HEK293 (cell line): ENCODE measurements around the gene COL6A2.

Source experiments
- CTCF ChIA-PET: fragments of 350-600 bp; formaldehyde crosslinking; extraction: SDS; loops from one replicate; lab custom pipeline; 2021; ENCODE audit warnings: antibody characterized with exemption; lab: Yijun Ruan, JAX
- POLR2A ChIA-PET: fragments of 300-600 bp; formaldehyde crosslinking; extraction: SDS; loops from one replicate; lab custom pipeline; 2020; ENCODE audit warnings: antibody characterized with exemption, inconsistent platforms; lab: Yijun Ruan, JAX
- H3K27ac ChIP-seq: fragments of 200-500 bp; sonication (Bioruptor generic); 2 replicates; pipeline ENCODE4 v1.5.1; 2014; ENCODE audit warnings: low read depth, low read length, control low read depth, inconsistent platforms; ENCODE audit errors: extremely low read depth
- H3K36me3 ChIP-seq, 2 experiments: fragments of 200-500 bp in 1 of 2; sonication (Bioruptor generic) in 1 of 2; 1 replicate in 1 of 2; 2 replicates in 1 of 2; pipeline ENCODE4 v1.5.1; 2014 to 2017; ENCODE audit warnings: inconsistent platforms in 2 of 2, low read length in 2 of 2; ENCODE audit not compliant: control insufficient read depth in 2 of 2, insufficient read depth in 1 of 2
- H3K4me1 ChIP-seq: fragments of 200-500 bp; sonication (Bioruptor generic); 2 replicates; pipeline ENCODE4 v1.5.1; 2014; ENCODE audit warnings: mild to moderate bottlenecking, low read length, inconsistent platforms; ENCODE audit not compliant: control insufficient read depth, insufficient read depth
- H3K4me3 ChIP-seq: 2 replicates; pipeline ENCODE4 v1.5.1; 2011; ENCODE audit warnings: low read depth, mild to moderate bottlenecking, control low read depth, low read length, moderate library complexity
- H3K9me3 ChIP-seq: fragments of 200-500 bp; sonication (Bioruptor generic); 2 replicates; pipeline ENCODE4 v1.5.1; 2014; ENCODE audit warnings: low read depth, low read length, inconsistent platforms; ENCODE audit not compliant: control insufficient read depth, insufficient read depth
- GLIS1 ChIP-seq: fragments of 450-650 bp; formaldehyde crosslinking; IDR thresholded peaks from 2 replicates; pipeline ENCODE4 v1.5.1; 2016; ENCODE audit warnings: missing biosample characterization, missing genetic modification characterization
- IKZF3 ChIP-seq: fragments of 450-650 bp; IDR thresholded peaks from 2 replicates; pipeline ENCODE4 v1.5.0; 2018; ENCODE audit warnings: missing biosample characterization, mild to moderate bottlenecking, missing genetic modification characterization, moderate library complexity
- INSM2 ChIP-seq: fragments of 450-650 bp; formaldehyde crosslinking; IDR thresholded peaks from 2 replicates; pipeline ENCODE4 v1.5.1; 2016; ENCODE audit warnings: missing biosample characterization, missing genetic modification characterization
- ZBTB48 ChIP-seq: fragments of 450-650 bp; formaldehyde crosslinking; IDR thresholded peaks from 2 replicates; pipeline ENCODE4 v1.5.1; 2016; ENCODE audit warnings: missing biosample characterization, missing genetic modification characterization
- ZIC2 ChIP-seq: fragments of 450-650 bp; formaldehyde crosslinking; IDR thresholded peaks from 2 replicates; pipeline ENCODE4 v1.5.1; 2016; ENCODE audit warnings: missing biosample characterization, missing genetic modification characterization
- ZNF133 ChIP-seq: fragments of 450-650 bp; formaldehyde crosslinking; IDR thresholded peaks from 2 replicates; pipeline ENCODE4 v1.5.1; 2016; ENCODE audit warnings: missing biosample characterization, missing genetic modification characterization
- ZNF148 ChIP-seq: fragments of 450-650 bp; formaldehyde crosslinking; IDR thresholded peaks from 2 replicates; pipeline ENCODE4 v1.5.0; 2017; ENCODE audit warnings: missing biosample characterization, missing genetic modification characterization, borderline replicate concordance
- ZNF155 ChIP-seq: fragments of 450-650 bp; formaldehyde crosslinking; IDR thresholded peaks from 2 replicates; pipeline ENCODE4 v1.5.1; 2016; ENCODE audit warnings: missing biosample characterization, missing genetic modification characterization
- ZNF174 ChIP-seq: fragments of 450-650 bp; formaldehyde crosslinking; IDR thresholded peaks from 2 replicates; pipeline ENCODE4 v1.5.0; 2017; ENCODE audit warnings: missing biosample characterization, mild to moderate bottlenecking, missing genetic modification characterization
- ZNF23 ChIP-seq: fragments of 450-650 bp; formaldehyde crosslinking; IDR thresholded peaks from 2 replicates; pipeline ENCODE4 v1.5.1; 2016; ENCODE audit warnings: missing biosample characterization, missing genetic modification characterization, borderline replicate concordance
- ZNF266 ChIP-seq: fragments of 450-650 bp; formaldehyde crosslinking; IDR thresholded peaks from 2 replicates; pipeline ENCODE4 v1.5.1; 2016; ENCODE audit warnings: missing biosample characterization, missing genetic modification characterization, low read depth
- ZNF37A ChIP-seq: fragments of 450-650 bp; IDR thresholded peaks from 2 replicates; pipeline ENCODE4 v1.5.1; 2018; ENCODE audit warnings: missing biosample characterization, missing genetic modification characterization
- ZNF530 ChIP-seq: fragments of 450-650 bp; formaldehyde crosslinking; IDR thresholded peaks from 2 replicates; pipeline ENCODE4 v1.5.1; 2016; ENCODE audit warnings: low read depth, missing biosample characterization, missing genetic modification characterization
- ZNF549 ChIP-seq: fragments of 450-650 bp; IDR thresholded peaks from 2 replicates; pipeline ENCODE4 v1.5.1; 2018; ENCODE audit warnings: missing biosample characterization, missing genetic modification characterization, mild to moderate bottlenecking, inconsistent platforms, moderate library complexity
- ZNF658 ChIP-seq: fragments of 450-650 bp; formaldehyde crosslinking; IDR thresholded peaks from 2 replicates; pipeline ENCODE4; 2016; ENCODE audit warnings: missing biosample characterization, missing genetic modification characterization
- ZNF670 ChIP-seq: fragments of 450-650 bp; formaldehyde crosslinking; IDR thresholded peaks from 2 replicates; pipeline ENCODE4 v1.5.1; 2016; ENCODE audit warnings: missing biosample characterization, missing genetic modification characterization, low read depth
- ZNF701 ChIP-seq: fragments of 450-650 bp; formaldehyde crosslinking; IDR thresholded peaks from 2 replicates; pipeline ENCODE4 v1.5.1; 2016; ENCODE audit warnings: missing biosample characterization, missing genetic modification characterization

Gene COL6A2

GRCh38 chr21:46118316-46119143, 20.6 kb downstream of the COL6A2 start:
- TF ChIP-seq ZNF266 (no peak), ZNF148 (tag by site-specific recombination) (no peak), ZNF174 (no peak), GLIS1 (tag by site-specific recombination) (no peak), ZNF37A (tag by site-specific recombination) (no peak), ZBTB48 (tag by site-specific recombination) (no peak), ZNF658 (no peak), ZNF530 (tag by site-specific recombination) (no peak), IKZF3 (tag by site-specific recombination) (no peak), ZNF701 (tag by site-specific recombination) (no peak), ZNF670 (tag by site-specific recombination) (no peak), INSM2 (tag by site-specific recombination) (no peak), ZNF155 (tag by site-specific recombination) (no peak)
- TF ChIP-seq, all 188 proteins: peak for 0
- H3K36me3 ChIP-seq = peaks cover 0 to 78% of the 10 kb centered on the region in 2 experiments
- CTCF ChIA-PET = interaction anchor here (1.5 kb wide), 1 partner anchor 146 kb away, joined by 3 read pairs; no protein-coding TSS in a partner anchor
- no peak overlapping the region for H3K27ac ChIP-seq
- POLR2A ChIA-PET = no interaction called here
- H3K4me3 ChIP-seq = no peak overlapping the region
- no peaks in the 10 kb centered on the region for H3K4me1 ChIP-seq
- no peaks in the 10 kb centered on the region for H3K9me3 ChIP-seq

- ChIA-PET CTCF (interaction anchor here (1.5 kb wide), 1 partner anchor 147 kb away, joined by 3 read pairs; no protein-coding TSS in a partner anchor), POLR2A (no interaction called here)
- no peak overlapping the region for H3K4me3 ChIP-seq
- H3K27ac ChIP-seq = no peak overlapping the region
- peaks cover 0 to 79% of the 10 kb centered on the region in 2 experiments; a peak in 2 of 3 replicates for H3K36me3 ChIP-seq
- no peak for TF ChIP-seq ZNF549 (tag by site-specific recombination)
- TF ChIP-seq ZNF133 (tag by site-specific recombination) = no peak
- TF ChIP-seq ZIC2 (tag by site-specific recombination) = 0 out of 2 replicates have a peak, but pooled peaks have one; percentile 7
- TF ChIP-seq ZNF23 (tag by site-specific recombination) = no peak
- no peaks in the 10 kb centered on the region for H3K4me1 ChIP-seq
- no peaks in the 10 kb centered on the region for H3K9me3 ChIP-seq
These were observed 21.3 kb downstream of the COL6A2 start for GRCh38 chr21:46119144-46119636.
